Prostate gland (tissue), 2 donors: ENCODE results near the gene CDC42BPA.

Experiments
- CTCF ChIP-seq, 4 experiments: fragments of 200-600 bp in 2 of 4; fragments of 450-650 bp in 2 of 4; sonication (generic) in 2 of 4; IDR thresholded peaks; 1 replicate in 3 of 4; 2 replicates in 1 of 4; pipeline ENCODE4 v1.5.1; 2016 to 2019; ENCODE audit warnings: antibody characterized with exemption in 4 of 4, mild to moderate bottlenecking in 2 of 4, moderate library complexity in 2 of 4
- POLR2A ChIP-seq: fragments of 450-650 bp; IDR thresholded peaks from one replicate; pipeline ENCODE4 v1.6.1; 2016; ENCODE audit warnings: antibody characterized with exemption, mild to moderate bottlenecking
- POLR2AphosphoS5 ChIP-seq: sonication (generic); formaldehyde crosslinking; IDR thresholded peaks from one replicate; pipeline ENCODE4 v1.6.1; 2017; ENCODE audit warnings: antibody characterized with exemption

DNA sequence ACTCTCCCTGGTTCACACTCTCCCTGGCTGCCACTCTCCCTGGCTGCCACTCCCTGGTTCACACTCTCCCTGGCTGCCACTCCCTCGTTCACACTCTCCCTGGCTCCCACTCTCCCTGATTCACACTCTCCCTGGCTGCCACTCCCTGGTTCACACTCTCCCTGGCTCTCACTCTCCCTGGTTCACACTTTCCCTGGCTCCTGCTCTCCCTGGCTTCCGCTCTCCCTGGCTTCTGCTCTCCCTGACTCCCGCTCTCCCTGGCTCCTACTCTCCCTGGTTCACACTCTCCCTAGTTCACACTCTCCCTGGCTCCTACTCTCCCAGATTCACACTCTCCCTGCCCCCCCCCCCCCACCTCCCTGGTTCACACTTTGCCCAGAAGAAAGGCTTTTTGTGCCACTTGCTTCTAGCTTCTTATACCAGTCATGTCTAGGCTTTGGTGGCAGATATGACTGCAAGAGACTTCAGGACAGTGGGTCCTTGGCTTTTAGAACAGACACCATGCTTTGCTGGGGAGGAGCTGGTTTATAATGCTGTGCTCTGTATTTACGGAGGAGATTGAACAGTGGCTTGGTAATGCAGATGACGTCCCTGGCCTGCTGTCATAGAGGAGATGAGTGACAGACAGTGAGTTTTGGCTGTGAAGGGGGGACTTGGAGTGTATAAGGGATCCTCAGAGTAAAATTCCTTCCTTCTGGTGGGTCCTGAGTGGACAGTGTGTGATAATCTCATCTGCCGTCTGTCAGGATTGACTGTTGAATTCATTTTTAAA, 361.2 kb downstream of the CDC42BPA start:
- no peak for TF ChIP-seq CTCF (IDR thresholded peaks at IDR 0.05)
- TF ChIP-seq POLR2AphosphoS5 = no peak
- no peak for TF ChIP-seq POLR2A
